Measurements from ENCODE around the gene CLIC3.

CLIC3 gene

DNA sequence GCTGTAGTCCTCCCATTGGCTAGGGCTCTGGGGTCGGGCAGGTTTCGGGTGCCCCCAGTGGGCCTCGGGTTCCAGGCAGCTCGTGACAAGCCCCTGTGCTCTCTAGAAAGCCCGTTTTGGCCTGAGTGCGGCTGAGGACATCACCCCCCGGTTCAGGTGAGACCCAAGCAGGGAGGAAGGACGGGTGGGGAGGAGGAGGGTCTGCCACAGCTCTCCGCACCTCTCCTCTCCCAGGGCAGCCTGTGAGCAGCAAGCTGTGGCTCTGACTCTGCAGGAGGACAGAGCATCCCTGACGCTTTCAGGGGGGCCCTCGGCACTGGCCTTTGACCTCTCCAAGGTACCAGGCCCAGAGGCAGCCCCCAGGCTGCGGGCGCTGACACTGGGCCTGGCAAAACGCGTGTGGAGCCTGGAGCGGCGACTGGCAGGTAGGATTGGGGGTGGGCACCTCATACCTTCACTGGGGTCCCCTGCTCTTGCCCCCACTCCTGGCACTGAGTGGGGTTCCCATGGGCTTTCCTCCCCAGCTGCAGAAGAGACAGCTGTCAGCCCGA is 3.5 kb downstream of the CLIC3 start:
- H3K4me3 ChIP-seq (ENCODE audit: low read depth, low read length) = peak overlapping the region; percentile 72
- ChIA-PET POLR2A (no interaction called here), CTCF (interaction anchor here (1.0 to 4.9 kb wide), 6 partner anchors 11 to 74 kb away, joined by 3 to 34 read pairs (median 6); partner anchors contain the start of gene FBXW5)
- no peak for DNase-seq (ENCODE audit: low read depth, low spot score)
- TF ChIP-seq, protein P1, sequence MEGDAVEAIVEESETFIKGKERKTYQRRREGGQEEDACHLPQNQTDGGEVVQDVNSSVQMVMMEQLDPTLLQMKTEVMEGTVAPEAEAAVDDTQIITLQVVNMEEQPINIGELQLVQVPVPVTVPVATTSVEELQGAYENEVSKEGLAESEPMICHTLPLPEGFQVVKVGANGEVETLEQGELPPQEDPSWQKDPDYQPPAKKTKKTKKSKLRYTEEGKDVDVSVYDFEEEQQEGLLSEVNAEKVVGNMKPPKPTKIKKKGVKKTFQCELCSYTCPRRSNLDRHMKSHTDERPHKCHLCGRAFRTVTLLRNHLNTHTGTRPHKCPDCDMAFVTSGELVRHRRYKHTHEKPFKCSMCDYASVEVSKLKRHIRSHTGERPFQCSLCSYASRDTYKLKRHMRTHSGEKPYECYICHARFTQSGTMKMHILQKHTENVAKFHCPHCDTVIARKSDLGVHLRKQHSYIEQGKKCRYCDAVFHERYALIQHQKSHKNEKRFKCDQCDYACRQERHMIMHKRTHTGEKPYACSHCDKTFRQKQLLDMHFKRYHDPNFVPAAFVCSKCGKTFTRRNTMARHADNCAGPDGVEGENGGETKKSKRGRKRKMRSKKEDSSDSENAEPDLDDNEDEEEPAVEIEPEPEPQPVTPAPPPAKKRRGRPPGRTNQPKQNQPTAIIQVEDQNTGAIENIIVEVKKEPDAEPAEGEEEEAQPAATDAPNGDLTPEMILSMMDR (IDR thresholded peaks at IDR 0.05; ENCODE audit: insufficient read depth, low read length, missing control alignments) = no peak

DNA sequence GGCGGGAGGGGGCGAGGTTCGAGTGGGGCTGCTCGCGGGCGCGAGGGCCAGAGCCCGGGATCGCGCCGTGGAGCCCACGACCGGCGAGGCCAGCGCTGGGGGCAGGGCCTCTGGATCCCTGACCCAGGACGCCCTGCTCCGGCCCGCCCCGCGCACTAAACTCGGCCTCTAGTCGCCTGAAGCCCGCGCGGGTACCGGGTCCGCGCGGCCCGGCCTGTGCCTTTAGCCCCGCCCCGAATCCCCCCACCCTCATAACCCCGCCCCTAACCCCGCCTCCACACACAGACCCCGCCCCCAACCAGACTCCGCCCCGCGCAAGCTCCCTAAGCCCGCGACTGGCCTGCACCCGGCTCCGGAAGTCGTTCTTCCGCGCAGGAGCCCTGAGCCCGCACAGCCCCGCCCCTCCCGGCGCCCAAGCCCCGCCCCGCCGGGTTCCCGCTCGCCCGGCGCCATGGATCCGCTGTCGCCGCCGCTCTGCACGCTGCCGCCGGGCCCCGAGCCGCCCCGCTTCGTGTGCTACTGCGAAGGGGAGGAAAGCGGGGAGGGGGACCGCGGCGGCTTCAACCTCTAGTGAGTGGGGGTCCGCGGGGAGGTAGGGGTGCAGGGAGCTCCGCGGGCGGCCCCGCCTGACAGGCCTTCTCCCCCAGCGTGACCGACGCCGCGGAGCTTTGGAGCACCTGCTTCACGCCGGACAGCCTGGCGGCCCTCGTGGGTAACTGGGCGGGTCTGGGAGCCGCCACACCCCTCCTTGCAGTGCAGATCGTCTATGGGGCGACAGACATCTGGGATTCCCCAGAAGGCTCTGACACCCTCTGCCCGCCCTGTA is 4.2 kb downstream of the CLIC3 start, which contains the start of gene PAXX:
PAXX (plus strand) TSS at position 430 of the 826 bp plus-strand sequence; CDS start at position 452, 22 bp downstream.
- POLR2A ChIA-PET = interaction anchor here (0.6 kb wide), 1 partner anchor 21 kb away, joined by 3 read pairs; no protein-coding TSS in a partner anchor
- TF ChIP-seq, protein P1 (IDR thresholded peaks at IDR 0.05; ENCODE audit: insufficient read depth, low read length, missing control alignments) = no peak
- H3K4me3 ChIP-seq (ENCODE audit: low read depth, low read length) = peak within 1 kb of the TSS; percentile 72
- no peak for DNase-seq (ENCODE audit: low read depth, low spot score)
- CTCF ChIA-PET = interaction anchor here (0.6 to 4.9 kb wide), 8 partner anchors 12 to 75 kb away, joined by 3 to 34 read pairs (median 4); partner anchors contain the start of genes FBXW5 and NPDC1

DNA sequence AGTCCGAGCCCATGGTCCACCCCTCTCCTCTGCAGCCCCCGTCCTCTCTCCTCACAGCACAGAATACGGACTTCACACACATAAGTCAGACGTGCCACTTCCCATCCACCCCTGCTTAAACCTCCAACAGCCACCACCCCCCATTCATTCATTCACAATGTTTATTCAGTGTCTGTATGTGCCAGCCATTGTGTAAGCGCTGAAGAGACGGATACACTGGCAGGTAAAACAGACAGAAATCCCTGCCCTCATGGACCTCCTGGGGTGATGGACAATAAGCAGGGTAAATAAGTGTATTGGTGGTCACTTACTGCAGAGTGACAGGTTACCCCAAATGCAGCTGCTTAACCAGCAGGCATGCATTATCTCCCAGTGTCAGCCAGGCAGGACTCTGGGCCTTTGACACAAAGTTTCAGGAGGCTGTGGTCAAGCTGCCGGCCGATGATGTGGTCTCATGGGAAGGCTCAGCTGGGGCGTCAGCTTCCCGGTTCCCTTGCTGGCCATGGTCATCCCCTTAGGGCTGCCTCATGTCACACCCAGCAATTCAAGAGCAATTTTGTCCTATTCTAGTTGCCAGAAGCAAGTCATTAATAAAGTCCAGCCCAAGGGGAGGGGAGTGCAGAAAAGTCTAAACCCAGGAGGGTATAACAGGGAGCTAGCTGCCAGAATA is 6.0 kb downstream of the CLIC3 start:
- ChIA-PET CTCF (interaction anchor here (0.7 to 4.9 kb wide), 2 partner anchors 39 to 42 kb away, joined by 3 to 34 read pairs; no protein-coding TSS in a partner anchor), POLR2A (no interaction called here)
- DNase-seq (ENCODE audit: low read depth, low spot score) = no peak
- H3K4me3 ChIP-seq (ENCODE audit: low read depth, low read length) = no peak overlapping the region
- TF ChIP-seq, protein P1 (IDR thresholded peaks at IDR 0.05; ENCODE audit: insufficient read depth, low read length, missing control alignments) = no peak

DNA sequence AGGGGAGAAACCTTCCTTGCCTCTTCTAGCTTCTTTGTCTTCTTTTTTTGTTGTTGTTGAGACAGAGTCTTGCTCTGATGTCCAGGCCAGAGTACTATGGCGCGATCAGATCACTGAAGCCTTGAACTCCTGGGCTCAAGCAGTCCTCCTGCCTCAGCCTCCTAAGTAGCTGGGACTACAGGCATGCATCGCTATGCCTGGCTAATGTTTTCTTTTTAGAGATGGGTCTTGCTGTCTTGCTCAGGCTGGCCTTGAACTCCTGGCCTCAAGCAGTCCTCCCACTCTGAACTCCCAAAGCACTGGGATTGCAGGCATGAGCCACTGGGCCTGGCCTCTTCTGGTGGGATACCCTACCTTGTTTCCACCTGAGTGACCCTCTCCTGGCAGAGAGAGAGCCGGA is 7.5 kb downstream of the CLIC3 start:
- no peak overlapping the region for H3K4me3 ChIP-seq (ENCODE audit: low read depth, low read length)
- ChIA-PET CTCF (interaction anchor here (1.1 kb wide), 1 partner anchor 41 kb away, joined by 3 read pairs; no protein-coding TSS in a partner anchor), POLR2A (no interaction called here)
- TF ChIP-seq, protein P1 (IDR thresholded peaks at IDR 0.05; ENCODE audit: insufficient read depth, low read length, missing control alignments) = no peak
- no peak for DNase-seq (ENCODE audit: low read depth, low spot score)

DNA sequence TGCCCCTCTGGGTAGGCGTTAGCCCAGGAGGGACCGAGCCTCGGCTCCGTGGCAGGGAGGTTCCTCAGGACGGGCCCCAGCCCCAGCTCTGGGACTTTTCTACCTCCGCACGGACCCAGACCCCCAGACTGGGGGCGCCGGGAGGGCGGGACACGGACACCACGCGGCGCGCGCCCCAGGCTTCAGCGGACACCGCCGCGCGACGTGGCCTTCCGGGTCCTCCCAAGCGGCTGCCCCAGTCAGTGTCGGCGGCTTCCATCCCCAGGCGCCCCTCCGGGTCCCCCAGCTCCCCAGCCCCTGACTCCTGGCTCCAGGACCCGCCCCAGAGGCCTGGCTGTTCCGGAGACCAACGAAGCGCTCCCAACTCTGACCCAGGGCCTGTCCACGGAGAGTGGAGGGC is 10.5 kb downstream of the CLIC3 start:
- ChIA-PET POLR2A (no interaction called here), CTCF (no interaction called here)

More for the DNA sequence above, 10.5 kb downstream of the CLIC3 start:
- H3K4me3 ChIP-seq (ENCODE audit: low read depth, low read length) = no peak overlapping the region
- no peak for DNase-seq (ENCODE audit: low read depth, low spot score)
- TF ChIP-seq, protein P1 (IDR thresholded peaks at IDR 0.05; ENCODE audit: insufficient read depth, low read length, missing control alignments) = no peak
